ACC112 (cell line): Measurements from ENCODE around the gene CD86.

Experiments used
- H2AFZ ChIP-seq: fragments of 200-600 bp; sonication (generic); one replicate; pipeline ENCODE4 v1.6.0; 2017; ENCODE audit warnings: antibody characterized with exemption, low read length; ENCODE audit not compliant: unreplicated experiment
- H3K27ac ChIP-seq: fragments of 200-600 bp; sonication (generic); 2 replicates; pipeline ENCODE4 v1.5.1; 2014; ENCODE audit warnings: low read depth, mild to moderate bottlenecking, antibody characterized with exemption, low read length, moderate library complexity
- H3K27me3 ChIP-seq: fragments of 200-600 bp; sonication (generic); 2 replicates; pipeline ENCODE4 v1.6.1; 2014; ENCODE audit warnings: mild to moderate bottlenecking, antibody characterized with exemption, low read length, moderate library complexity, mixed read lengths; ENCODE audit not compliant: insufficient read depth
- H3K36me3 ChIP-seq: fragments of 200-600 bp; sonication (generic); 2 replicates; pipeline ENCODE4 v1.6.1; 2016; ENCODE audit warnings: mild to moderate bottlenecking, antibody characterized with exemption, low read length, moderate library complexity, mixed read lengths; ENCODE audit not compliant: insufficient read depth
- H3K4me1 ChIP-seq: fragments of 200-600 bp; sonication (generic); one replicate; pipeline ENCODE4 v1.6.1; 2016; ENCODE audit warnings: low read length, mixed read lengths; ENCODE audit not compliant: insufficient read depth, unreplicated experiment, control insufficient read depth
- H3K4me3 ChIP-seq: fragments of 200-600 bp; sonication (generic); 2 replicates; pipeline ENCODE4 v1.5.1; 2014; ENCODE audit warnings: mild to moderate bottlenecking, low read depth, low read length
- H3K79me2 ChIP-seq: fragments of 200-600 bp; sonication (generic); one replicate; pipeline ENCODE4 v1.6.0; 2016; ENCODE audit warnings: low read length; ENCODE audit not compliant: control insufficient read depth, unreplicated experiment, insufficient read depth

Gene CD86, protein sequence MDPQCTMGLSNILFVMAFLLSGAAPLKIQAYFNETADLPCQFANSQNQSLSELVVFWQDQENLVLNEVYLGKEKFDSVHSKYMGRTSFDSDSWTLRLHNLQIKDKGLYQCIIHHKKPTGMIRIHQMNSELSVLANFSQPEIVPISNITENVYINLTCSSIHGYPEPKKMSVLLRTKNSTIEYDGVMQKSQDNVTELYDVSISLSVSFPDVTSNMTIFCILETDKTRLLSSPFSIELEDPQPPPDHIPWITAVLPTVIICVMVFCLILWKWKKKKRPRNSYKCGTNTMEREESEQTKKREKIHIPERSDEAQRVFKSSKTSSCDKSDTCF

DNA sequence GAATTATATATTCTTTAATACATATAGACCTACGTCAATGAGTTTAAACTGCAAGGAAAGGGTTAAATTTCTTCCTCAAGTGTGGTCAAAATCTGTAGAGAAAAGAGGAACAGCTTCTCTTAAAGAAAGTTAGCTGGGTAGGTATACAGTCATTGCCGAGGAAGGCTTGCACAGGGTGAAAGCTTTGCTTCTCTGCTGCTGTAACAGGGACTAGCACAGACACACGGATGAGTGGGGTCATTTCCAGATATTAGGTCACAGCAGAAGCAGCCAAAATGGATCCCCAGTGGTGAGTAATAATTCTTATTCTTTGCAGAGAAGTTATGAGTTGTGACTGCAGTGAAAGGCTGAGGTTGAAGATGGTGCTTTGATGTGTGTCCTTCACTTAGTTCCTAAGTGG, at the start of gene CD86:
CD86 (plus strand) TSS at position 148 of the 400 bp plus-strand sequence; CDS start at position 276, 128 bp downstream.
- Histone ChIP-seq H3K4me3 (no peak within 1 kb of the TSS), H3K4me1 (no peaks in the 10 kb centered on the region), H3K79me2 (no peaks in the 10 kb centered on the region), H2AFZ (no peak within 1 kb of the TSS), H3K36me3 (no peaks in the 10 kb centered on the region), H3K27ac (no peak within 1 kb of the TSS), H3K27me3 (0 out of 2 replicates have a peak, but pooled peaks cover 4% of the 10 kb centered on the region)

GRCh38 chr3:122006267-122006666, 48.9 kb upstream of the CD86 start:
- Histone ChIP-seq H3K4me1 (no peaks in the 10 kb centered on the region), H3K36me3 (no peaks in the 10 kb centered on the region), H3K4me3 (no peak overlapping the region), H2AFZ (no peak overlapping the region), H3K27ac (no peak overlapping the region), H3K79me2 (no peaks in the 10 kb centered on the region), H3K27me3 (peaks cover 14% of the 10 kb centered on the region; the same call in 1 of the 2 replicates)

DNA sequence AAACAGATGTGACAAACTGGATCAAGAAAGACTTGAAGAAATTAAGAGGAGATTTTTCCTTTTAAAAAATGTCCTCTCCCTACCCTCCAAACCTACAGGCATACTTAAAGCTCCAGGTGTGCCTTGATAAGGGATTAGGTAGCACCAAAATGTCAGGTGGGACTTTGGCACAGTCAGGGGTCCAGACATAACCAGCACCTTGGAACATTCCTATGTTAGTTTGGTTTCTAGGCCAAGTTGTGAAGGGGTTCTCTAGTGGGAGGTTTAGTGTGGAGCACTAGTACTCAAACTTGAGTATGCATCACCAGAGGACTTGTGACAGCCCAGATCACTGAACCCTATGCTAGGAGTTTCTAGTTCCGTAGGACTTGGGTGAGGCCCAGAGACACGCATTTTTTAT, 47.0 kb upstream of the CD86 start:
- Histone ChIP-seq H3K36me3 (no peaks in the 10 kb centered on the region), H3K27me3 (peaks cover 21% of the 10 kb centered on the region; the same call in 1 of the 2 replicates), H3K4me3 (no peak overlapping the region), H3K79me2 (no peaks in the 10 kb centered on the region), H3K4me1 (no peaks in the 10 kb centered on the region), H3K27ac (no peak overlapping the region), H2AFZ (no peak overlapping the region)

GRCh38 chr3:122010506-122010905, 44.7 kb upstream of the CD86 start:
- peaks cover 38% of the 10 kb centered on the region; the same call in 1 of the 2 replicates for H3K27me3 ChIP-seq
- no peaks in the 10 kb centered on the region for H3K36me3 ChIP-seq
- H3K4me3 ChIP-seq: no peak overlapping the region
- no peak overlapping the region for H2AFZ ChIP-seq
- no peak overlapping the region for H3K27ac ChIP-seq
- no peaks in the 10 kb centered on the region for H3K79me2 ChIP-seq
- H3K4me1 ChIP-seq: no peaks in the 10 kb centered on the region

DNA sequence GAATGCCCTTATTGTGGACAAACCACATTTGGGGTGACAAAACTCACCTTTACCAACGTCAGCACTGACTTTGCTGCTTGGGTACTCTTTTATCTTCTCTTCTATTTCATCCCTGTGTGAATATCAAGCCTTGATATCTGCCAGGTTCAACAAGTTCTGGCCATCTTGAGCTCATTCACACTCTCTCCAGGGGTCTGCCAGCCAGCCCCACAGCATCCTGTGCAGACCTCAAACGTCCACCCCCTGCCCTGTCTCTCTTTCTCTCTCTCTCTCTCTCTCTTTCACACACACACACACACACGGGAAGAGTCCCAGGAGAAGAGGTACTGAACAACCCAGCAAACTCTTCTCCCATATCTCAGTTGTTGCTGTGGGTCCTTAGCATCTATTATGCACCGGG, 43.8 kb upstream of the CD86 start:
- Histone ChIP-seq H3K4me3 (no peak overlapping the region), H2AFZ (no peak overlapping the region), H3K79me2 (no peaks in the 10 kb centered on the region), H3K4me1 (no peaks in the 10 kb centered on the region), H3K27me3 (peaks cover 43% of the 10 kb centered on the region; the same call in 1 of the 2 replicates), H3K36me3 (no peaks in the 10 kb centered on the region), H3K27ac (no peak overlapping the region)

GRCh38 chr3:122012821-122013220, 42.3 kb upstream of the CD86 start:
- H3K27me3 ChIP-seq: peaks cover 43% of the 10 kb centered on the region; the same call in 1 of the 2 replicates
- no peaks in the 10 kb centered on the region for H3K36me3 ChIP-seq

GRCh38 chr3:122013448-122013925, 41.7 kb upstream of the CD86 start:
- no peaks in the 10 kb centered on the region for H3K79me2 ChIP-seq
- no peaks in the 10 kb centered on the region for H3K36me3 ChIP-seq
- H3K4me3 ChIP-seq: no peak overlapping the region
- no peak overlapping the region for H3K27ac ChIP-seq
- H2AFZ ChIP-seq: no peak overlapping the region
- peaks cover 43% of the 10 kb centered on the region; the same call in 1 of the 2 replicates for H3K27me3 ChIP-seq
- H3K4me1 ChIP-seq: no peaks in the 10 kb centered on the region

More at GRCh38 chr3:122012821-122013220, 42.3 kb upstream of the CD86 start:
- no peak overlapping the region for H2AFZ ChIP-seq
- H3K79me2 ChIP-seq: no peaks in the 10 kb centered on the region
- no peak overlapping the region for H3K4me3 ChIP-seq
- no peak overlapping the region for H3K27ac ChIP-seq
- H3K4me1 ChIP-seq: no peaks in the 10 kb centered on the region

GRCh38 chr3:122014741-122015140, 40.4 kb upstream of the CD86 start:
- Histone ChIP-seq H3K4me1 (no peaks in the 10 kb centered on the region), H3K79me2 (no peaks in the 10 kb centered on the region), H3K36me3 (no peaks in the 10 kb centered on the region), H3K27ac (no peak overlapping the region), H3K27me3 (peaks cover 44% of the 10 kb centered on the region; the same call in 1 of the 2 replicates), H3K4me3 (no peak overlapping the region), H2AFZ (no peak overlapping the region)

DNA sequence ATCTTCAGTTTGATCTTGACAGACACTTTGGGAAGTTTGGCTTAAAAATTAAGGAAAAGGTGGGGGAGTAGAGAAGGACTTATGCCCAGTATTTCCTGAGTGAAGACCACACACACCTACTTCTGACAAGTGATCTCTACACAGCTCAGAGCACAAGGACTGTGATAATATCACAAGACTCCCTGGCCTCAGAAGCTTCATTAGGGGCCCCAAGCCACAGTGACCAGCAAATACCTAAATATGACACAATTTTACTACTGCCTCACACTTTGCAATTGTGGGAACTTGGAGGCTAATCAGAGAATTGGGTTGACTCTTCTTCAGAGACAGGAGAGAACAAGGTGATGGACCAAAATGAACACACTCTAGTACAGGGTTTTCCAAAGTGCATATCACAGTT, 35.7 kb upstream of the CD86 start:
- Histone ChIP-seq H3K4me1 (no peaks in the 10 kb centered on the region), H2AFZ (no peak overlapping the region), H3K36me3 (no peaks in the 10 kb centered on the region), H3K27me3 (peaks cover 47% of the 10 kb centered on the region), H3K4me3 (no peak overlapping the region), H3K79me2 (no peaks in the 10 kb centered on the region), H3K27ac (no peak overlapping the region)

DNA sequence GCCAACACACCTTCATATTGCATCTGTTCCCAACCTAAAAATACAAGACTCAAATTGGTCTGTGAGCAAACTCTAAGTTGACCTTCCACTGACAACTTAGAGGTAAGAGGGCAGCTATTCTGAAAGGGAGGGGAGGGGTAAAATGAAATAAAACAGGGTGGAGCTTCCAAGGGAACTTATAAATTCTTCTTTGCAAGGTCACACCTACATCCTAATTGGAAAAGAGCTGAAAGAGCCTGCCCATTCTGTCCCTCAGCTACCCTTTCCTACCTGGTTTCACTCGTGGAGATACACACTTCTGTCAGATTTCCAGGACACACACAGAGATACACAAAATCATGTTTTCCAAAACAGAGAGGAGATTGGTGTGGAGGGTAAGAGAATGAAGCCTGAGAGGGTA, 34.1 kb upstream of the CD86 start:
- no peak overlapping the region for H2AFZ ChIP-seq

DNA sequence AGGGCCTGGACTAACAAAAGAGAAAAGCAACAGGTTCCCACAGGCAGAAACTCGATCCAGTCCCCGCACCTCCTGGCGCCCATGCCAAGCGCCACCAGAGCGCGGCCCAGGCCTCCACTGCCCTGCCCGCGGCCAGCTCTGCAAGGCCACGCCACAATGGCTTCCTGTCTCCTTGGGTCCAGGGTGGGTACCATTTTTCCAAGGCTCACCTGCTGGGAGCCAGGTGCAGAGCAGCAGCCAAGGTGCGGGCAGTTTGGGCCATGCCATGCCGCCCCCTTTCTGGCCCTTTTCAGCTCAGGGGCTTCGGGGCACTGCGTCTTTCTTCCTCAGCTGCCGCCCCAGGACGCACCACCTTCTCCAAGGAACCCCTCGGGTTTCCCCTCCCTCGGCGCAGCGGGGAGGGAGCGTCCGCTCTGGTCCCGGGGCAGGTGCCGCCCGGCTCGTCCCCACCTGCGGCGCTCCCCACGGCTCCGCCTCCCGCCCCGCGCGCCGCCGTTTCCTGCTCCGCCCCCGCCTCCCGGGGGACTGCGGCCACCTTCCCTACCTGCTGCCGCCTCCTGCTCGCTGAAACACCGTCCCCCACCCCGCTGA, 33.3 kb upstream of the CD86 start, which contains the start of gene ILDR1:
ILDR1 (minus strand) TSS at position 437 of the 591 bp plus-strand sequence; CDS start at position 267, 170 bp downstream.
- Histone ChIP-seq H3K79me2 (no peaks in the 10 kb centered on the region), H3K27ac (no peak within 1 kb of the TSS), H3K4me3 (peak within 1 kb of the TSS; percentile 16; the same call in 1 of the 2 replicates), H3K36me3 (no peaks in the 10 kb centered on the region), H2AFZ (no peak within 1 kb of the TSS), H3K4me1 (no peaks in the 10 kb centered on the region), H3K27me3 (peaks cover 39% of the 10 kb centered on the region)

More for the DNA sequence above, 34.1 kb upstream of the CD86 start:
- no peak overlapping the region for H3K27ac ChIP-seq
- H3K27me3 ChIP-seq: peaks cover 39% of the 10 kb centered on the region
- H3K4me3 ChIP-seq: no peak overlapping the region
- H3K79me2 ChIP-seq: no peaks in the 10 kb centered on the region
- no peaks in the 10 kb centered on the region for H3K36me3 ChIP-seq
- no peaks in the 10 kb centered on the region for H3K4me1 ChIP-seq
